Pons (tissue), 1 donor: ENCODE results near the gene RICTOR.
"Not testable (repeated sequence)": the region's sequence is repeated elsewhere in the genome, so short reads cannot be mapped to it uniquely, and the experiment has no call there.

Experiments
- DNase-seq: peaks from one replicate; pipeline ENCODE4 v3.0.0-alpha.2; 2016; ENCODE audit warnings: low spot score

The RICTOR gene

DNA sequence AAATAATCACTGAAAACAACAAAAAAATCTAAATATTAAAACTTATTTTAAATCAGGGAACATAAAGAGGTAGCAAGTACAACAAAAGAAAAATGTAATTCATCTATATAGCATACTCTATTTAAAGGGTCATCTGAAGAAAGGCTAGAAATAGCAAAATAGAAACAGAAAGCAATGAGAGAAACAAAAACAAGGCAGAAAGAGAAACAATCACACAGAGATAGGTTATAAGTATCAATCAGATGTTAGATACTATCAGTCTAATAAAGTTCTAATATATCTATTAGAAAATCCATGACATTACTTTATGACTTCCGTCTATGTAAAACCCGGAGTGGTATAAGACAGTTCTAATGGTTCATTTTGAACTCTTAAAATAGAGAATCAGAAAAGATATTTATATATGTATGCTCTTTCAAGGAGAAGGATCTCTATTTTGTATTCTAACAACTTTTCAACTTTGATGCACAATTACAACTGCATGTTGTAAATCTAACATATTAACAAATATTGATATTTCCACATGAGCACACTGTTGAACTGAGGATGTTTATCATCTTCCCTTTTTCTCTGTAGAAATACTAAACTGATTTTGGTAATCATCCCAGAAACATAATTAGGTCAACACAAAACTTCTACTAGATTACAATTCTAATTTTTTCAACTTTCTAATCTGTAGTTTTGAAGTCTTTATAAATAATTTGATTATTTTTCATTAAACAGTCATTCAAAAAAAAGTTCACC lies 15.8 kb downstream of the RICTOR start:
- DNase-seq, result no peak

DNA sequence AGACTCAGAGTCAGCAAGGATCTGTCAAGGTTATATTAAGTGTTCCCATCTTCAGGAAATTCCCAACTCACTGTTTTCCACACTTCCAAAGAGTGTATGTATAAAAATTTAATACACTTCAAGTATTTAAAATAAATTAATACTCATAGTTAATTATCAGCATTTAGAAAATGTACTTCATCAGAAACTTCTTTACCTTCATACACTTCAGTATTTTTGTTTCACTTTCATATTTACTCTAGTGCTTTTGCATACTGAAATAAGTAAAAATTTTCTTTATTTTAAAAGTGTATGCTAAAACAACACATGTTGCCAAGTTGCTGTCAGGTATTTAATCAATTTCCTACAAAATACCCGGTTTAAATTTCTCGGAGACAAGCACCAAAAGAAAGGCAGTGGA lies 16.5 kb downstream of the RICTOR start:
- DNase-seq, result no peak

DNA sequence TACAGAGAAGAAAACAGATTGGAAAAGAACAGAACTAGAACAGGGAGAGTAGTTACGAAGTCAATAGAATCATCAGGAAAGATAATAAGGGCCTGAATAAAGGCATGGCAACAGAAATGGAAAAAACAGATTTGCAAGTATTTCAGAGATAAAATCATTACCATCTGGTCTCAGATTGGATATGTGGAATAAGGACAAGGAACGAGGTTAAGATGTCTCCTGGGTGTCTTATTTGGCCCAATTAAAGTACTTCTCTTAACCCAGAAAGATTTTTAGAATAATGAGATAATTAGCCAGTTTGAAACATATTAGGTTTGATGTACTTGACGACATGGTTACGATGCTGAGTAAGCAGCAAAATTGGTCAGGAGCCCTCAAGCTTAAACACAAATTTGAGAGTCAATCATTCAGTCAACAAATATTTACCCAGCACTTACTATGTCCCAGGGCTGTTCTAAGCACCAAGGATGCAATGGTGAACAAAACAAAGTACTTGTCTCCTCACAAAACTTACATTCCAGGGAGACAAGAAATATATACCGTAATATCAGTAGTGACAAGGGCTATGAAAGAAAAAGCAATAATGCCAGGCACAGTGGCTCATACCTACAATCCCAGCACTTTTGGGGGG lies 18.3 kb downstream of the RICTOR start:
- DNase-seq, result no peak

DNA sequence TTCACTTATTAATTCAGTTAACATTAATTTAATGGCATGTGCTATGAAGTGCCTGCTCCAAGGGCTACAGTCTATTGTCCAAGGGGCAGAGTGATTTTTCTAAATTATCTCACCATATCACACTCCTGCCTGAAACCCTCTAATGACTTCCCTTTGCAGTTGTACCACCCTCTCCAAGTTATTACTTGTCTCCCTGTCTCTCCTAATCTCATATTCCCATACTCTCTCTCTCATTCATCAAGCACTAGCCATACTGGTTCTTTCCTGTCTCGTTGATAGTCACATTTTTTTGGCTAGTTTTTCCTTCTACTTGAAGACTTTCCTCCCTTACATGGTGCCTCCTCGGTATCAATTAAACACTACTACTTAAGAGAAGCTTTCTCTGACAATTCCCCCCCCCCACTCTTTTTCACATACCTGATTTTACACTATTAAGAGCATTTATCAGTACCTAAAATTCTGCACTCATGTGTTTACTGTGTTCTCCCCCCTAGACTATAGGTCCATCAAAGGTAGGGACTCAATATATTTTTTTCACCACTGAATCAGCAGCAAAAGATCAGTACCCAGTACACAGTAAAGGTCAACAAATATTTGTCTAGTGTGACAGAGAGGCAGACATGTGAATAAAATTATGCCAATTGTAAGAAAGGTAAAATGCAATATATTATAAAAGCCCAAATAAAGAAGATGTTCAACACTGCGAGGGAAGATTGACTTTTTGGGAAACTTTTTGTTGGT lies 19.0 kb downstream of the RICTOR start:
- DNase-seq, result no peak

DNA sequence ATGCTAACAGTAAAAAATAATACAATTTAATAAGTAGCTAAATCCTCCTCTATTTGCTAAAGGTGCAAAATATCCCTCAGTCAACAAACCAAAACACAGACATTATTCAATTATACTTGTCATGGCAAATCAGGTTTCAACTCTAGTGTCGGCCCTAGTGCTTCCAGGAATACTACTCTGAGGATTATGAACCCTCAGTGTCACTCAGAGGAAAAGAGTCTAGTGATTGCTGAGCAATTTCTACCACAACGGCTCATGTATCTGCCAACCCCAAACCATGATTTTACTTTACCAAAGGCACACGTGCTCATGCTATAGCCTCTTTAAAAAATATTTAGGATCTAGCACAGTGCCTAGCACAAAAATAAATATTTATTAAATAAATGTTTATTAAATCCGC lies 21.0 kb downstream of the RICTOR start:
- DNase-seq, result no peak

DNA sequence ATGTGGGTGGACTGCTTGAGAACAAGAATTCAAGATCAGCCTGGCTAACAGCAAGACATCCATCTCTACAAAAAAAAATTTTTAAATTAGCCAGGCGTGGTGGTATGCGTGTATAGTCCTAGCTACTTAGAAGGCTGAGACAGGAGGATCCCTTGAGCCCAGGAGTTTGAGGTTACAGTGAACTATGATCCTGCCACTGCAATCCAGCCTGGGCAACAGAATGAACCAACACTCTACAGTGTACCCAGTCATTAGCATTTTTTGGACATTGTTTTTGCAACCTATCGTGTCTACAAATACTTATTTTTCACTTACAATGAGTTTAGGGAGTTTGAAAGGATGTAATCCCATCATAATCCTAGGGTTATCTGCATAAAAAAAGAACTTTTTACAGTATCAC lies 22.1 kb downstream of the RICTOR start:
- no peak for DNase-seq

DNA sequence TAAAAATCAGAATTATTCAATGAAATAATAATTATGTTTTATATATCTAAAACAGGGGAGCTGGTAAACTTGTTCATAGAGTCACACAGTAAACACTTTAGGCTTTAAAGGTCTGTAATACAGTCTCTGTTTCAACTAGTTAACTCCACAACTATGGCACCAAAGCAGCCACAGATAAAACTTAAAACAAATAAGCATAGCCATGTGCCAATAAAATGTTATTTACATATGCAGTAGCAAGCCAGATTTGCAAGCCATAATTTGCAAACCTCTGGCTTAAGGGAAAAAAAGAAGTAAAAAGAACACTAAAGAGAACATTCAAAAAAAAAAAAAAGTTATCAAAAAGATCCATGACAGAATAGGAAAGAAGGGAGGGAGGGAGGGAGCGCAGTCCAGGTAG lies 24.9 kb downstream of the RICTOR start:
- DNase-seq, result no peak

DNA sequence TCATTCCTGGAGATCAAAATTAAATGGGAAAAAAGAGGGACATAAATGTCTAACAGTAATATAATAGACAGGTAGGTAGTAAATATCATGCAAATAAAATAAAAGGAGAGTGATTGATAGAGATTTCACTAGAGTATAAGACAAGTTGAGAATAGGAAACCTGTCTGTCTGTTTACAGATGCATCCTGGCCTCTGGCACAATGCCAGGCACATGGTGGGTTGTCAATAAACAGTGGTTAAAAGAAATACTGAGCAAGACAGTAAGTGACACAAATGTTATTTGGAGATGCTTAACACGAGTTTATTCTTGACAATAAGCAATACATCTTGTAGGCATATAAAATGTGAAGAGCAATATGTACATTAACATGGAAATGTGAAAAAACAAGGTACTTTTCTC lies 33.3 kb downstream of the RICTOR start:
- no peak for DNase-seq

DNA sequence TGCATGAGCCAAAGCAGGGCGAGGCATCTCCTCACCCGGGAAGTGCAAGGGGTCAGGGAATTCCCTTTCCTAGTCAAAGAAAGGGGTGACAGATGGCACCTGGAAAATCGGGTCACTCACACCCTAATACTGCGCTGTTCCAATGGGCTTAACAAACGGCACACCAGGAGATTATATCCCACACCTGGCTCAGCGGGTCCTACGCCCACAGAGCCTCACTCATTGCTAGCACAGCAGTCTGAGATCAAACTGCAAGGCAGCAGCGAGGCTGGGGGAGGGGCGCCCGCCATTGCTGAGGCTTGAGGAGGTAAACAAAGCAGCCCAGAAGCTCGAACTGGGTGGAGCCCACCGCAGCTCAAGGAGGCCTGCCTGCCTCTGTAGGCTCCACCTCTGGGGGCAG lies 39.7 kb downstream of the RICTOR start:
- not testable (repeated sequence) for DNase-seq

DNA sequence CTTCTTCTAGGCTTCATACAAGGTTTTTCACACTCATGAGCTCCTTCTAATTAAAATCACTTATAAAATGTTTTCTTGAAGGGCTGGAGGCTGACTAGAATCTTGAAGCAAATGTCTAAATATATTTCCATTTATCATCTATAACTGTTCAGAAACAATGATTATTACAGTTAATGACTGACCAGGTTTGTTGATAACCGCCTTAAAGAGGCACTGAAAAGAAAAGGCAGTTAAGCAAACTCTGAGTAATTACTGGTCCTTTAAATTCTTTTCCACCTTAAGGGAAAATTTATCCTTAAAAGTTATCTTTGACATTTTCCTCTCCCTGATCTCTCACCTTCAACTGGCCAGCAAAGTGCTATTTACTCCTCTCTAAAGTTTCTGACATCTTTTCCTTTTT lies 43.2 kb downstream of the RICTOR start:
- no peak for DNase-seq

DNA sequence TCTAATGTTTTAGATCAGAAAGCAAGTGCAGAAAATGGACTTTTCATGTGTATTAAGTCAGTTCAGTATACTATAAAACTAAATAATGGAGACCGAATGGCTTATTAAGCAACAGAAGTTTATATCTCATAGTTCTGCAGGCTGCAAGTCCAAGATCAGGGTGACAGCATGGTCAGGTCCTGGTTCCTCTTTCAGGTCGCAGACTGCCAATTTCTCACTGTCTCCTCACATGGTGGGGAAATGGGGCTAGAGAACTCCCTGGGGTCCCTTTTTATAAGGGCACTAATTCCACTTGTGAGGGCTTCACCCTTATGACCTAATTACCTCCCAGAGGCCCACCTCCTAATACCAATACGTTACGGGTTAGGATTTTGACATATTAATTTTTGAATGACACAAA lies 48.7 kb downstream of the RICTOR start:
- DNase-seq, result no peak

DNA sequence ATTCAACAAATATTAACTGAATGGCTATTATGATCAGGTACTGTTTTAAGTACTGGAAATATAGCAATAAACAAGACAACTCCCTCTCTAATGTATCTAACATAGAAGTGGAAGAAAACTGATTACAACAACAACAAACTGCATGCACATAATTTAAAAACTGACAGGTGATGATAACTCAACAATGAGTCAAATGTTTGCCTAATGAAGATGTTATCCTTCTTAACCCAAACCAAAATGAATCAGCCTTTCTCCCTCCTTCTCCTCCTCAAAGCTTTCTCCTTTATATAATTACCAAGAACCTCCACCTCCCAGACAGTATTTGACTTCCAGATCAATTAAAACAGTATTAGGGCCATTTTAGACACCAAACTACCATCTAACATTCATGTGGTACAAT lies 49.3 kb downstream of the RICTOR start:
- DNase-seq, result no peak

DNA sequence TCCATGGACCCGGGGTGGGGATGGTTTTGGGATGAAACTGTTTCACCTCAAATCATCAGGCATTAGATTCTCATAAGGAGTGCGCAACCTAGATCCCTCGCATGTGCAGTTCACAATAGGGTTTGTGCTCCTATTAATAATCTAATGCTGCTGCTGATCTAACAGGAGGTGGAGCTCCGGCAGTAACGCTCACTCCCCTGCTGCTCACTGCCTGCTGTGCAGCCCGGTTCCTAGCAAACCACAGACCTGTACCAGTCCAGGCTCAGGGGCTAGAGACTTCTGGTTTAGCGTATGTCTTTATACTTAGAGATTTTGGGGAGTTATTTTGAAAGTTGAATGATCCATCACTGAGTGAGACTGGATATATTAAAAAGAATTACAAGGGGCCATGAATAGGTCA lies 50.2 kb downstream of the RICTOR start:
- no peak for DNase-seq

DNA sequence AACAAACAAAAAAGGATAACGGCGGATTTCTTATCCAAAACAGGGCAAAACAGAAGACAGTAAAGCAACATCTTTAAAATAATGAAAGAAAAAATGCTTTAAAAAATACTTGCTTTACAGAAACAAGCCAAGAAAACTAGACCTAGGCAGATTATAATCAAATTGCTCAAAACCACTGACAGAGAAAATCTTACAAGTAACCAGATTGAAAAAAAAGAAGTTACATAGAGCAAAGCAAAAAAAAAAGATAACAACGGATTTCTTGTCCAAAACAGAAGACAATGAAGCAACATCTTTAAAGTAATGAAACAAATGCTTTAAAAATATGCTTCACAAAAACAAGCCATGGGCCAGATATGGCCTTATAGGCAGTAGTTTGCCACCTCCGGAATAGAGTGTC lies 51.1 kb downstream of the RICTOR start:
- DNase-seq, result no peak

DNA sequence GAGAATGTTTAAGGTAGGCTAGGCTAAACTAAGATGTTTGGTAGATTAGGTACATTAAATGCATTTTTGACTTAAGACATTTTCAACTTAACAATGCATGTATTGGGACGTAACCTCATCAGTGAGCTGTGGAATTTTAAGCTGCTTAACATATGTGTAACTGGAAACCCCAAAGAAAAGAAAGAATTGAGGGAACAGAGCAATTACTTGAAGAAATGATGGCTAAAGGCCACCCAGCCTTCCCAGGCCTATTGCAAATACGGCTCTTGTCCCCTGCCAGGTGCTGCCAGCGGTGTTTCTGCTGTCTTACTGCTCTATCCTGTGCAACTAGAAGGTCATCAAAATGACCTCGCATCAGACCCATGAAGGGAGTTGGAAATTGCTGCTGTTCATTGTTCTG lies 52.0 kb downstream of the RICTOR start:
- DNase-seq, result no peak

DNA sequence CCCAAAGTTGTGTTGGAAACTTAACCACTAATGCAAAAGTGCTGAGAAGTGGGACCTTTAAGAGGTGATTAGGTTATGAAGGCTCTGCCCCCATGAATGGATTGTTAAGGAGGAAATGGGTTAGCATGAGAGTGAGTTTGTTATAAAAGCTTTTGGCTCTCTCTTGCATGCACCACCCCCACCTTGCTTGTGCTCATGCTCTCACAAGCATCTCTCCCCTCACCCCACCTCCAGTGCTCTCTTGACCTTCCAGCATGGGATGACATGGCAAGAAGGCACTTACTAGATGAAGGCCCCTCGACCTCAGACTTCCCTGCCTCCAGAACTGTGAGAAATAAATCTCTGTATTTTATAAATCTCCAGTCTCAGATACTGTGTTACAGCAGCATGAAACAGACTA lies 52.8 kb downstream of the RICTOR start:
- no peak for DNase-seq

DNA sequence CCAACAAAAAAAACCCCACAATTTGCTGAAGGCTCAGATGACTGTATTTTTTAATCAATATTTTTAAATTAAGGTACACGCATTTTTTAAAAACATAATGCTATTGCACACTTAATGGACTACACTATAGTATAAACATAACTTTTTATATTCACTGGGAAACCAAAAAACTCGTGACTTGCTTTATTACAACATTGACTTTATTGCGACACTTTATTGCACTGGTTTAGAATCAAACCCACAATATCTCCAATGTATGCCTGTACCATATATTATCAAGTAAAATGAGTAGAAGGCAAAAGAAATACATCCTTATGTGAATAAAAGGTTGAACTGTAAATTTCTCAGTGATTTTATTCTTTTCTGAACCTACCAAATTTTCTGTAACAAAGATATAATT lies 53.7 kb downstream of the RICTOR start:
- no peak for DNase-seq

DNA sequence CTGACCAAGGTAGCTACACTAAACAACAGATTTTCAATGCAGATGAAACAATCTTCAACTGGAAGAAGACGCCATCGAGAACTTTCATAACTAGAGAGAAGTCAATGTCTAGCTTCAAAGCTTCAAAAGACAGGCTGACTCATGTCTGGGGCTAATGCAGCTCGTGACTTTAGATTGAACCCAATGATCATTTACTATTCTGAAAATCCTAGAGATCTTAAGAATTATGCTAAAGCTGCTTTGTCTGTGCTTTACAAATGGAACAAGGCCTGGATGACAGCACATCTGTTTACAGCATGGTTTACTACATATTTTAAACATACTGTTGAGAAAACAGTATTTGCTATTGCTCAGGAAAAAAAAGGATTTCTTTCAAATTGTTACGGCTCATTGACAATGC lies 54.9 kb downstream of the RICTOR start:
- DNase-seq, result no peak

DNA sequence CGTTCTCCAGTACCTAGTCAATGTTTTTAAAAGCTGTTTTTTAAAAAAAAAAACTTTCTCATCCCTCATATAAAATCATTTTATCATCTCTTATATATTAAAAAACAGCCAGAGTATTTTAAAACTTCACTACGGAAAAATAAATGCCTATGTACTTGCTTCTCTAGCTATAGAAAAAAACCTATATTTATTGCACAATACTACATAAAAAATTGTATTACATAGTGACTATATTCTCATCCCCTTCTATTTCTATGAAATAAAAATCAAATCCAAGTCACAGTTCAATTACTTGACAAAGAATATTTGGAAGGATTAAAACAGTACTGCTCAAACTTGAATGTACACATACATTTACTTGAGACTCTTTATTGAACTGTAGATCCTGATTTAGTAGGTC lies 56.7 kb downstream of the RICTOR start:
- no peak for DNase-seq

DNA sequence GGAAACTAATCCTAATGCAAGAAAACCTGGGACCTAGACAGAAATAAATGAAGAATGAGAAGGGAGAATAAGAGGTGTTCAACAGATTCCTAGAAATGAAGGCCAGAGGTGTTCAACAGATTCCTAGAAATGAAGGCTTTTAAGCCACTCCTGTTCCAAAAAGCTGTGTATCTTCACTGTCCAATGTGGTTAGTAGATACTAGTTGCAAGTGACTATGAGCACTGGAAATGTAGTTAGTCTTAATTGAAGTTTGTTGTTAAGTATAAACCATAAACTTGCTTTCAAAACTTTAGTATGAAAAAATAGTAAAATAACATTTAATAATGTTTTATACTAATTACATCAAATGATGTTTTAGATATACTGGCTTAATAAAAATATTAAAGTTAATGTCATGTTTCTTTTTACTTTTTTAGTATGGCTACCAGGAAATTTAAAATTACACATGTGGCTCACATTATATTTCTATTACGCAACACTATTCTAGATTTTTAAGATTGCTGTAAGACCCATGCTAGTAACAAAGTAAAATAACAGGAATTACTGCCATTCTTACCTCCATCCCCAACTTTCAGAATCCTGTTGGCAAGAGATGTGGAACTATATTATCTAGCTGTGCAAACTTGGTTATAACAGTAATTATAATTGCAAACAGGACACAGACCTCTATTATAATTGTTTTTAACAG lies 57.5 kb downstream of the RICTOR start:
- DNase-seq, result no peak

DNA sequence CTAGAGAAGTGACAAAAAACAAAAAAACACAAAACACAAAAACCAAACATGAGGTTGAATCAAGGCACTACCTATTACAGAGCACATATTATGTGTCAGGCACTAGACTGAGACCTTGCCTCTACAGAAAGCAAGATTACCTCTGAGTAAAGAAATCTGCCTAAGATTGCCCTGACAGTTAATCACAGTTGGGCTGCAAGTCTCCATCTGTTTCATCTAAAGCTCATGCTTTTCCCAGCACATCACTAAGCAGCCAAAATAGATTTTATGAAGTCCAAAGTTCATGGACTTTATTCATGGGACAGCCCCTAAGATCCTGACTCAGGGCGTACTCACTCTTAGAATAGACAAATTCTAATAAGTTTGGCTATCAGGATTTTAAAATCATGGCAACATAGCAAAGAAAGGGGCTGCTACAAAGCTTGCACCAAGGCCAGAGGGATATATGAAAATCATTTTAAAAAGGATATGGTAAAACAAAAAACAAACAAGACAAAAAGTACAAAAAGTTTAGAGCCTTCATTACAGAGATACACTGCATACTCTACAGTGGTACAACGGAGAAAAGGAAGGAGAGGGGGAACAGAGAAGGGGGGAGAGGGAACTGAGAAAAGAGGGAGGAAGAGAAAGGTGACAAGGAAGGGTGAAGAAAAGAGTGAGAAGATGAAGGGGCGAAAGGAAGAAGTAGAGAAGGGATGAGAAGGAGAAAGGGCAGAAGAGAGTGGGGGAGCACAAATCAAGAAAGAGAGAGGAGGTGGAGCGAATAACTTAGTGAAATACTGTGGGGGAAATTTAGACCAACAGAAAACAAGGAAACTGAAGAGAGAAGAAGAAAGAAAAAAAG lies 58.2 kb downstream of the RICTOR start:
- DNase-seq, result no peak

DNA sequence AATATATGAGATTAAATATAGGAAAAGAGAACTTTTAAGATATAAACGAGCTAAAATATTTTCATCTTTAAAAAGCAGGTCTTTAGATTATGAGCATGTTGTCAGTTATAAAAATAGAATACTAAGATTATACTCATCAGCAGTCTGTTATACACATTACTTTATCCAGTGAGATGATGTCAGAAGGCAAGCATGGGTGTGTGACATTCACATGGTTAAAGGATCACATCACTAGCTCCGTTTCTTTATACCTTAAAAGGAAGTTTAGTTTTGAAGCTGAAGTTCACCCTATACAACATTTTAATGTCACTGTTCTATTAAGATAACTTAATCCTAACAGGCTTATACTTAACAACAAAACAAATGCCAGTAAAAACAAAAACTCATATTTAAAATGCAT lies 59.6 kb downstream of the RICTOR start:
- DNase-seq, result no peak
